GM19455 (cell line): ENCODE measurements around the gene CRAT.

Experiments
- ATAC-seq: cut with Tn5 transposase; IDR thresholded peaks from one replicate; pipeline ENCODE4 v1.9.1; 2021; ENCODE audit not compliant: unreplicated experiment

The CRAT gene

DNA sequence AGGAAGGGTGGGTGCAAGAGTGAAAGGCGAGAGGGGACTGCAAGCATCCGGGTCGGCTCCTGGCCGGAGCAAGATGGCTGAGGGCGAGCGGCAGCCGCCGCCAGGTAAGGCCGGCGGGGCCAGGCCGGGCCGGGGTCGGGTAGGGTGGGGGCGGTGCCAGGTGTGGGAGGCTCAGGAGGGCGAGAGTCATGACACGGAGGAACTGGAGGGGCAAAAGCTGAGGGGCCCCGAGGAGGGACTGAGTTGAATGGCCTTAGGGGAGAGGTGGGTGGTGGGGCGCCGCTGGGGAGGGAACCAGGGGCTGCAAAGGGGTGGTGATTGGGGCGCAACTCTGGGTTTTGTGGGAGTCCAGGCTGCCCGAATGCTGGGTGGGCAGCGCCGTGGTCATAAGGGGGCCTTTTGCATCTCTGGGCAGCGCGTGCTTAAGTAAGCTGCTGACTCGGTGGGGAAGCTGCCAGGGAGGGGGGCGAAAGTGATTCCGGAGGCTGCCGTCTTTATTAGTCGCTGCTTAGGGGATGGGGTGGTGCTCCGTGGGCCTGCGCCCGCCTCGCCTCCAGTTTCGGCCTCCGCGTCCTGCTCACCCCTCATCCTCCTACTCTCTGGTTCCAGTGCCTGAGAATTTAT lies 1.0 kb upstream of the CRAT start:
- ATAC-seq: no peak

DNA sequence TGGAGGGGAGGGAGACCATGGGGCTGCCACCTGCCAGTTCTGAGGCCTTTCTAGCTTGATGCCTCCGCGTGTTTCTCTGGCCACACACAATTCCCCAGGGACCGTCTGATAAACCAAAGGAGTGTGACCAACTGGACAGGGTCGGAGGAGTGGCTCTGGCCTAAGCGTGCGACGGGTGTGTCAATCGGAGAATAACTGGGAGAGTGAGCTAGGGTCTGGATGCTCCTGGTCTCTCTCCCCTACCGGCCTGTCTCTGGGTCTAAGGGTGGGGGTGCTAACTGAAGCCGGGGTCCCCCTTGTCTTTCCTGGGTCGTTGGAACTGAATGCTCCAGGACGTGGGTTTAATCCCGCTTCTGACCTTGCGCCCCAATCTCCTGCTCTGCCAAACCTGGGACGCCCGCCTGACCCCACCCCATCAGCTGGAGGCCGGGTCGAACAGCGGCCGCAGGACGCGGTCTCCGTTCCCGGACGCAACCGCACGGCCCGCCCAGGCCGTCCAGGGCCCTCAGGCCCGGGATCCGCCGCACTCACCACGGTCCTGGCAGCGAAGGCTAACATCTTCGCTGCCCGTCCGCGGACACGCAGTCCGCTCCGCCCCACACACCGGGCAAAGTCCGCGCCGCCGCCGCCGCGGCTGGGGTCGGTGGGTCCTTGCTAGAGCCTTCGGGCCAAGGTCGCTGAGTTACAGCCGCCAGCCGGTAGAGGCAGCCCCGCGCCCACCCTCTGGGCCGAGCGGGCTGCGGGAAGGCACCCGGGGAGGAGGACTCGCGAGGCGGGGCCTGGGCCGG lies 447 bp downstream of the CRAT start:
- peak; percentile 8 for ATAC-seq

DNA sequence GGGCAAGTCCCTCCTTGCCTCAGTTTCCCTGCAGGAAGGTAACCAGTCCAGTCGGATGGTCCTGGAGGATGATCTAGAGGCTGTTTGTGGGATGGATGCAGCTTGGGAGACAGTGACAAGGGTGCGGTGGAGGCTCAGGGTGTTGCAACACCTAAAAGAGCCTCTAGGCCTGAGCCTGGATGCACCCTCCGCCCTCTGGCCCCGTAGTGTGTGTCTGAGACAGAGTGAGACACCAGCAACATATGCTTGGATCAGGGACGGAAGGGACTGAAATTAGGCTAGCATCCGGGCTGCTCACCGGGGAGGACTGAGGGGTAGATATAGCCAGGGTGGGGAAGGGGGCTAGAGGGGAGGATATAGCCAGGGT lies 1.1 kb downstream of the CRAT start:
- ATAC-seq: no peak

DNA sequence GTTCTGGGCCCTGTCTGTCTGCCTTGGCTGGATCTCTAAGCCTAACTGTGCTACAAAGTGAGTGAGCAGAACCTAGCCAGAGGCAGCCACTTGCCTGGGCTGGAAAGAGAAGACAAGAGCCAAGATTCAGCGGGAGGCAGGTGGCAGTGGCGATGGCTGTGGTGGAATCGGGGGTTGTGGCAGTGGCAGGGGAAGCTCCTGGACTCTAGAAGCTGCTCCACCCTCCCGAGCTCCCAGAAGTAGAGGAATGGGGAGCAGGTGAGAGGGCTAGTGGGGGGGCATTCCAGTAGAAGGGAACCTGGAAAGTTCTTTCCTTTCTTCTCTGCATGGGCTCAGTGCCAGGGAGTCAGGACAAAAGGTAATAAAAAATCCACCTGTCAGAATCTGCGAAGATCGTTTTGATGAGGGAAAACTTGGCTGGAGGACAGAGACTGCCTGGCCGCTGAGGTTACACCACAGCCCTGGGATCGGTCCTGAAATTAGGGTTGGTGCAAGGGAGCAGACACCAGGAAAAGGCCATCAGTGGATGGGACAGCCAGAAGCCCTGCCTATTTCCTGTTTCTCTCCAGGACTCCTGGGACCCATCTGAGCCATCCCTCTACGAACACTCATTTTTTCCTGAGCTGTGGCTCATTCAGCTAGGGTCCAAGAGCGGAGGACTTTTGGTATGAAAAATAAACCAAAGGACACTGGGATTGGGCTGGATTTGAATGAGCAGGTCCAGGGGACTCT lies 1.6 kb downstream of the CRAT start:
- ATAC-seq: no peak

DNA sequence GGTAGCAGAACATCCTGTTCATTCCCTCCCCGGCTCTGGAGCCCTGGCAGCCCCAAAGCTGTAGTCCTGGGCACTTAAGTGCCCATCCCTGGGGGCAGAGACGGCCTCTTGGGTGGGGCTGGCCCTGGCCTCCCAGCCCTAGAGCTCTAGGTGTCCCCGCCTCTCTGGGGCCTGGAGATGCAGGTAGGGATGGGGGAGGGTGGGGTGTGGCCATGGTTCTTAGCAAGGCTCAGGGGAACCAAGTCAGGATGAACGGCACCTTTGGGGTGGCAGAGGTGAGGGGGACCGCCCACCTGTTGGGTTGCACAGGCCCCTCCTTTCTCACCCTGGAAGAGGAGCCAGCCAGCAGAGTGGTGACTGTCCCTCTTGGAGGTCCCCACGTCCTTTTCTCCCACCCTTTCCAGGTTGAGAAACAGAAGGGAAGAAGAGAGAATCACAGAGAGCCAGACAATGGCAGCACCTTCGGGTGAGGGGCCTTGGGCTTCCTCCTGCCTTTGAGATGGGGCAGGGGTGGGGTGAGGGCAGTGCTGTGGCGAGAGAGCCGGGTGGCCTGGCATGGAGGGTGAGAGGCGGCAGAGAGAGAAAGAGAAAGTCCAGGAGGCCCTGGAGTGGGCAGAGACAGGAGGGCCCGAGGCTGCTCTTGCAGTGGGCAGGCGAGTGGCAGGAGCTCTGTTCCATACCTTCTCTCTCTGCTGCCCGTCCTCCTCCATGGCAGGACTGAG lies 2.3 kb downstream of the CRAT start:
- no peak for ATAC-seq

DNA sequence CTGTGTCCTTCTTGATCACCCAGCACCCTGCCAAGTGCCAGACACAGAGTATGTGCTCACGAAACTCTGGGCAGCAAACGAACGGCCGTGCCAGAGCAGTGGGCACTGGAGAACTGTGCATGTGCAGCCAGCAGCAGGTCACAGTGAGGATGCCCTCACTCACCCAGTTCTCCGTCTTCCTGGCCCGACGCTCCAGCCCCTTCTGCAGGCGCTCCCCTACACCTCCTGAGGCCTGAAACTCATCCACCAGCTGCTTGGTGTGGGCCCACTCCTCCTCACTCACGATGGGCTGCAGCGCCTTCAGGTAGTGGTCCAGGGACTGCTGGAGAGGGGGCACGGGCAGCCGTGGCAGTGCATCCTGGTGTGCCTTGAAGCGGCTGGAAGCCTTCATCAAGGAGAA lies 2.9 kb downstream of the CRAT start:
- ATAC-seq: no peak

DNA sequence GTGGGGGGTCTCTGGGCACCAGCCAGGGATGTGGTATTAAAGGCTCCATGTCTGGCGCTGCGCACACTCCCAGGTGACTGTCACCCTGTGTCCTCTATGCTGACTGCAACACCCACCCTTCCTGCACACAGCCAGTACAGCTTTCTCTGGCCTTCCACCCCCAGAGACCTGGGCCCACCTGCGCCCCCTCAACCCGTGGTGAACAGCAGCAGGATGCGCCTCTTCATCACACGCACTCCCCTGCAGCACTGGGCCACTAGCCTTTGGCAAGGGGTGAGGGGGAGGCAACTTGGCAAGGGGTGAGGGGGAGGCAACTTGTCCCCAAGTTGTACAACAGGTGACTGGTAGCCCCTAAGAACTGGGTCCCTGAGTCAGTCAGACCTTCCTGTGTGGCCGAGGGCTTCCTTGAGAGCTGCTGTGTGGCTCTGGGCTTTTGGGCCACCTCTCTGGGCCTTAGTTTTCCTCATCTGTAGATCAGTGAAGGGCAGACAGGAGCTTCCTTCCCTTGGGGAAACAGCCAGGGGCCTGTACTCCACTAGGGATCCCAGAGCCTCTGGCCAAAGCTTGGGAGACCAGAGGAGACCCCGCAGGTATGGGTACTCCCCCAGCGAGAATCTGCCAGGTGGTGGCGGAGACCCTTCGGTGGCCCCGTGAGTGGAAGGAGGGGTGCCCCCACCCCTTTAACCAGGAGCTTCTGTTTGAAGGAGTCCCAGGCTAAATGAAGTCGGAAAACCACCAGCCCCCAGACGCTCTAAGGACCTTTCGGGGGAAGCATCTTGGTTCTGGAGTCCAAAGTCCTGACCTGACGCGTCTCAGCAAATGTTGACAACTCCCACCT lies 4.5 kb downstream of the CRAT start:
- ATAC-seq: no peak

DNA sequence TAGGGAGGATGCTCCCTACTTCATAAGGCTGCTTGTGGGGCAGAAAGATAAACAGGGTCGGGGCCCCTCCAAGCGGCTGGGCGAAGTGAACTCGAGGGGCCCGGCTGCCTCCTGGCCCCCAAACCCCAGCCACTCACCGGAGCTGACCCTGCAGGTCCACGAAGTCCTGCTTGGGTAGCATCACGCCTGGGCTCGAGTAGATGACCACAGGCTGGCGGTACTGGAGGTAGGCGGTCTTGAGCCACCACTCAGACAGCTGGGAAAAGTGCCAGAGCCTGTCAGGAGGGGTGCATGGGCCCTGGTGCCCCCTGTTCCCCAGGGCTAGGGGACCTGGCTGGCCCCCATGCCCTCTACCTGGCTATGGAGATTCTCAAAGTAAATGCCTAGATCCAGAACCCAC lies 6.5 kb downstream of the CRAT start:
- ATAC-seq: no peak

DNA sequence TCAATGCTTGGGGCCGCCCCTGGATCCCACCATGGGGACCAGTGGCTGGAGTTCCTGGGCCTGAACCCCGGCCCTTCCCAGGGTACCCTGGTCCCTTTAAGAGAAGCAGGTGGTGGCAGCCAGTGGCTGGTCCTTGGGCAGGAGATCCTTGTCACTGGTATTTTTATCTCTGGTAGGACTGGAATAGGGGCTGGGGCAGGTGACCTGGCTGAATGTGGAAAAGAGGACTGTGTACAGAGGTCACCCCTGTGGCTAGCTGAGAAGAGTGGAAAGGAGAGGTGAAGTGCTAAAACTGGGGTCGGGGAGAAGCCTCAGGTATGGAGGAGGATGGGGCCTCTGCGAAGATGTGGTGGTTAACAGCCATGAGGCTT lies 7.0 kb downstream of the CRAT start:
- ATAC-seq: no peak

DNA sequence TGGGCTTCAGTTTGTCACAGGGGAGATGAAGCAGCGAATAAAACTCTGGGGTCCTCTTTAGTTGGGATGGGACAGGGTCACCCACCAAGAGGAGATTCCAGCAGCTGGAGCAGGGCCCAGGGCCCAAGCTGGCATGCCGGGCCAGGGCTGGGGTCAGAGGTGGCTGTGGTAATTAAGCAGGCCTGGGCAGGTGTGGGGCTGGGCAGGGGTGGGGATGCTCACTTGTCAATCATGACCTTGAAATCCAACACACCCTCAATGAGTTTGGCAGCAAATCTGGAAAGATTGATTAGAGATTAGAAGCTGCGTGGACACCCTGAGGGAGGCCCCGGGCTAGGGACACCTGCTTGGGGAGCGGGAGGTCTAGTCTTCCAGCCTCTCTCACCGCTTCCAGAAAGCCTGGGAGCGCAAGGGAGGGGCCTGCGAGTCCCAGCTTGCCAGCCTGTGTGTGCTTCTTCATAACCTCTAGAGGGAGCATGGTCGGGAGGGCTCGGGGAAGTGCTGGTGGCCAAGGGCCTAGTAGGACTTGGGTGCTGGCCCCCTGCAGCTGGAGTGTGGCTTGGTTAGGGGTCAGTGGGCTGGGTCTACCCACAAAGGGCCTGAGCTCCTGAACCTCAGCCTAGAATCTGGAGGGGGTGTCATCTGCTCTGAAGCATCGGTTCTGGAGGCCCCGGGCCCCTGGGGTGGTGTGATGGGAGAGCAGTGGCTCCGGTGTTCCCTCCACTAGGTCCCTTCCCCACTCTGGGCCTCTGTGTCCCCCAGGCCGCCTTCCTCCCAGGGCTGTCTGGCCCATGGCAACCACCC lies 7.6 kb downstream of the CRAT start:
- no peak for ATAC-seq

DNA sequence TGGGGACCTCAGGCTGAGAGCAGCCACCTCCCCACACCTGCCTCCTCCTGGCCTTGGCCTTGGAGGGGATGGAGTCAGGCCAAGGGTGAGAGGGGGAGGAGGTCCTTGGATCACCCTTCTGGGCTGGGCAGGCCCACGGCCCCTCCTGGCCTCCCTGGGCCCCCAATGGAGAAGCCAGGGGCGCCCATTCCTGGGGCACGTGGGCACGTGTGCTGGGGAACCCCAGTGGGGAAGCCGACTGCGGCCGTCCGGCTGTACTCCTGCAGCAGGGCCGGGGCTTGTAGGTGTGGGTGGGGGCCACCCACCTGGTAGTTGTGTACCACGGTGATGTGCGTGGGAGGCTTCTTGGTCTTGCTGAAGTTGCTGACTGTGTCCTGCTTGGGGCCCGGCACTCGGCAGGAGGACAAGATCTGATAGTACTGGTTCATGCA lies 8.5 kb downstream of the CRAT start:
- ATAC-seq: no peak

DNA sequence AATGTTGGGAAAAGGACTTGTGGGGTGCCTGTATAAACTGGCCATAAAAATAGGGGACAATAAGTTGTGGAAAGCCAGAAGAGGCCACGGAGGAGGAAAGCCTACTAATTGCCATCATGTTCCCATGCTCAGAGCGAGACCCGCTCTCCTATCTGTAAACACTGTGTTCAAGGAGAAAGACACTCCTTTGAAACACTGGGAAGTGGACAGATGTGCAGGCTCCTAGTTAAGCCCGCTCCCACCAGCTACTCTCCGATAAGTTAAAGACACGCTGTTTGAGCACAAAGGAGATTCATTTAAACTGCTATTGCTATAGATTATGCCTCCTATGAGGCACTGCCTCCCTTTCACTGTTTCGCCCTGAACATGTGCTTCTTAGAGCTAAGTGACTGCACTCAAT lies 9.3 kb downstream of the CRAT start:
- ATAC-seq: no peak

DNA sequence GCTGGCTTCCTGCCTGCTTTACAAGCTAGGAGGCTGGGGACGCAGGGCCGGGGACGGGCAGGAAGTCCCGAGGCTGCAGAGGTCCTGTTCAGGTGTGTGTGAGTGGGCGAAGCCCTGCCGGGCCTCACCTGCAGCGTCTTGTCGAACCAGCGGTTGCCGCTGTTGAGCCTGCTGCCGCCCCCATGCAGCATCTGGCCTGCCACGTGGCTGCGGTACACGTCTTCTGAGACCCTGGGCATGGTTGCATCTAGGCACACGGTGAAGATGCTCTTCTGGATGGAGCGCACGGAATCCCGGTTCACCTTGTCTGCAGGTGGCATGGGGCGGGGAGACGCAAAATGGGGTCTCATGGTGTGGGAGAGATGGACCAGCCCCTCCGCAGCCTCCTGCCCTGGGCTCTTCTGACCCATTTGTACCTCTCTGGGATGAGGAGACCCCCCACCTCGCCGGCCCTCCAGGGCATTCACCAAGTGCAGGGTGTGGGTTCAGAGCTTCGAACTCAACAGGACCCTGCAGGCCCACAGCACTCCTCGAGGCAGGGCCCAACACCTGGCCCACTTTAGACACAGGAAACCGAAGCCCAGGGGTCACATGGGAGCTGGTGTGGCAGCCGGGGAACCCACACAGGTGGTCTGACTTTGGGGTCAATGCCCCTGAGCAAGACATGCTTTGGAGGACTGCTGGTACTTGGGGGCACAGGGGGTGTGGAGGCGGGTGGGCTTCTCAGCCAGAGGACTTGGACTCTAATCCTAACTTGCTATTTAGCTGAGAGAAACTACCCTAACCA lies 10.0 kb downstream of the CRAT start:
- no peak for ATAC-seq

DNA sequence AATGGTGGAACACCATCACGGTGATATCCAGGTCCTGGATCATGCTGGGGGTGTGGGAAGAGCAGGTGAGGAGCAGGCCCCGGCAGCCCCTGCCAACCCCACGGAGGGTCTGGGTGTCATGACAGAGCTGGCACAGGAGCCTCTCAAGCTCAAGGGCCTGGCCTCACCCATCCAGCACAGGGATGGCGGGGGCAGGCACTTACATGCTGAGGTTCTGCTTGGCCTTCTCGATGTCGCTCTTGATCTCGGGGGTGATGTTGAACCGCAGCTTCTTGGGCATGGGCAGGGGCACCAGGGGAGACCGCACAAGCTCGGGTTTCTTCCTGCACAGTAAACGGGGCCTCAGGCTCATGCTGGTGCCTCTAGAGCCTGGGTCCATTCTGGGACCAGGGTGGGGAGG lies 12.3 kb downstream of the CRAT start:
- ATAC-seq: no peak

DNA sequence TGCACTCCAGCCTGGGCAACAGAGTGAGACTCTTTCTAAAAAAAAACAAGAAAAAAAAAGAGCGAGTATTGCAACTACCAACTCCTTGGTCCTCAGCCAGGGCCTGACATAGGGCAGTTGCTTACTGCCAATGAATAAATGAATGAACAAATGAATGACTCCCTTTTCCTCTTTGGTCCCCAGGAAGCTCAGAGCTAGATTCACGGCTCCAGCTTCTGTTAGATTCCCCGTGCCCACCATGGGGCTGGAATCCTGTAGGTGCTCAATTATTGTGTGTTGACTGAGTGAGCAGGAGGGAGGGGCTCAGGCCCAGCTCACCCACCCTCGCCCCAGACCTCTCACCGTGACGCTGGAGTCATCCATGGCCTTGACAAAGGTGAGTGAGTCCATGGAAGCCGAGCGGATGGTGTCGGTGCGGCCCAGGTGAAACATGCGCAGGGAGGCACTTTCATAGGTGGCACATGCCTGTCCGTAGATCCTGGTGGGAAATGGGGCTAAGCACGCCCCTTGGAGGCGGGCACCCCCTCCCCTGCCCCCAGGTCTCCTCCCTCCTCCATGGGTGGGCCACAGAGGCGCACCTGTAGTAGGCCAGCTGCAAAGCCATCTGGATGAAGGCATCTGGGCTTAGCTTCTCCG lies 12.8 kb downstream of the CRAT start:
- ATAC-seq: no peak

DNA sequence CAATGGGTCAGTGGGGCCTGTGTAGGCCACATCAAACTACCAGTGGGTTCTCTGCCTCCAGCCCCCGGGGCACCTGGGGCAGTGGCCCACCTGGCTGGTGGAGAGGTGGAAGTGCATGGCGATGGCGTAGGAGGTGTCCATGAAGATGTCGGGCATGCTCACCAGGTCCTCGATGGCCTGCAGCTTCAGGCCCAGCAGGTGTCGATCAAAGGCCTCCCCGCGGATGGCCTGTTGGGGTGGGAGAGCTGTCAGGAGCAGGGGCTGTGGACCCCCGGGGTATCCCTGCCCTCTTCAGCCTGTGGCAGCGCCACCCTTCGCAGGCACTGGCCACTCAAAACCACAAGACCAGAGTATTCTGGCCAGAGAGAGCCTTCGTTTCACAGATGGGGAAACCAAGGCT lies 14.7 kb downstream of the CRAT start:
- ATAC-seq: no peak

DNA sequence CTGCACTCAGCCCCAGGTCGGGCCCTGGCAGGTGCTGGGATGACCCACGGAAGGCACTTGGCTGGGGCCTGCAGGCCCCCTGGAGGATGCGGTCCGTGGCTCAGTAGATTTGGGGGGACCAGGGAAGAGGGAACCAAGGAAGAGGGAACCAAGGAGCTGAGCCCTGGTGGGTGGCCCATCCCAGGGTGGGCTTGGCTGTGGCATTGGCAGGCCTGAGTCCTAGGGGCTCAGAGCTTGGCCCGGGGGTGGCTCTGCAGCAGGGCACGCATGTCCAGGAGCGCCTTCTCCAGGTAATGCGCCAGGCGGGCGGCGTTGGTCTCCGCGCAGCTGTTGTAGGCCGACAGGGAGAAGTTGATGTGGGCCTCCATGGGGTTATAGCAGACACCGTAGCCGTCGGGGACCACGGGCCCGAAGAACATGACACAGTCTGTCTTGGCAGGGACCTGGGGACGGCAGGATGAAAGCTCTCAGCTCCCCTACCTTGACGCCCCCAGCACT lies 15.4 kb downstream of the CRAT start:
- no peak for ATAC-seq

DNA sequence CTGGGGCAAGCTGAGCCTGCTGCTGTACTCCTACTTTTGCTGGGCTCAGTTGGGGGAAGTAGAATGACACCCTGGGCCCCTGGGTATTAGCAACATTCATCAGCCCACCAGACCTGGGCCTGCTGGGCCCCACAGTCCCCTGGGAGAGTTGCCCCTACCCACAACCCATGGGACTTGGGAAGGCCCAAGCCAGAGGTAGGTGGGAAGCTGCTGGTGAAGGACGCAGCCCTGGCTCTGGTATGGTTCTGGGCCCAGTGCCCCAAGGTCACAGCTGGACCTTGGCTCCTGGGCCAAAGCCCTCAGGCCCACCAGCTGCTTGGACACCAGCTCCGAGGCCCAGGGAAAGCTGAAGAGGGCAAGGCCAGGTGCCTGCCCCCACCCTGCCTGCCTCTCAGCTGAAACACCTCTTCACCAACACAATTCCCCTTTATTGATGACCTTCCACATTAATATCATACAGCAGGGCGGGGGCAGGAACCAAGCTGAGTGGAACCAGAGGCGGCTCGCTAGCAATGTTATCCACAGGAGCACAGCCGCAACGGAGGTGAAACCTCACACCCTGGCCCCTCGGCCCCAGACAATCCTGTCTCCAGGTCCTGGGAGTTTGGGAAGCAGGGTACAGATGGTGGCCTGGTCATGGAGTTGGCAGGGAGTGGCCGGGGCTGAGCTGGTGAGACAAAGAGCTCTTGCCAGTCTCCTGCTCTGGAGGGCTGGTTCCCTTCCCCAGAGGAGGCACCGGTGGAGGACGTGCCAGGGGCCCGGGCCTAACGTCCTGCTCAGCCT lies 16.0 kb downstream of the CRAT start:
- no peak for ATAC-seq
